Suppressor macrophage treated with lipopolysaccharide for 4 hours (primary cell): ENCODE results near the gene METRN.
"Not testable (repeated sequence)": the region's sequence is repeated elsewhere in the genome, so short reads cannot be mapped to it uniquely, and the experiment has no call there.

Experiments used
- DNase-seq: peaks from one replicate; pipeline ENCODE4 v3.0.0-alpha.2; 2020

METRN gene

DNA sequence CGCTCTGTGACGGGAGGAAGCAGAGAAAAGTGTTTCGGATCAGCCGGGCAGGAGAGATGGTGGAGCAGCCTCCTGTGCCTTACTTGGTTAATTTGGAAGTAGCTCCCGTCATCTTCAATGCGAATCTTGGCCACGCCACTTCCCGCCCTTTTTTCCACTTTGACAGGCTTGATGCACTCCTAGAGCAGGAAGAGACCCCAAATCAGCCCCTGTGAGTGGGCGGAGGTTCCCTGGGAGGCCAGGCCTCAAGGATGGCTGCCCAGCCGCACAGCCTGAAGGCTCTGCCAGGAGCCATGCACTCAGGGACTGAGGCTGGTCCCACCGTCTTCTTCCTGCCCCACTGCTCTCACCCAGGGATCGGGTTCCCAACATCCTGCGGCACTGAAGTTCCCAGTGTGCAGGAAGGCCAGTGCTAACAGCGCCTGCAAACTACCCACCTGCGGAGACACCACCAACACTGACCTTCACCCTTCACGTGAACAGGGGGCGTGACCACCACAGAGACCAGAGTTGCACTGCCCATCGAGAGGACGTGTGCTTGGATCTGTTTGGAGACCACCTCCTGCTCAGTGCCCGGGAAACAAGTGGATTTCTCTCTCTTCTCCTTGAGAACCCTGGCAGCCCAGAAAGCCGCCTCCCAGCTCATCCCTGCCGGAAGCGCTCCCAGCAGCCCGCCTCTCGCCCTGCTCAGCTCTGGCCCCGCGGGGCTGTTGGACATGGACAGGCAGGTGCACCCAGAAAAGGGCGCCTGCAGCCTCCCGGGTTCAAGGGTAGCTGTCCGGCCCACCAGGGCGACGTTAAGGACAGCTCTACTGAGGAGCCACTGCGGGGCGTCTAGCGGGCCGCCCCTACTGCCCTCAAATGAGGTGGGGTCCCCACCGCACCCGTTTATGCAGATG is 24.9 kb downstream of the METRN start:
- DNase-seq: no peak

DNA sequence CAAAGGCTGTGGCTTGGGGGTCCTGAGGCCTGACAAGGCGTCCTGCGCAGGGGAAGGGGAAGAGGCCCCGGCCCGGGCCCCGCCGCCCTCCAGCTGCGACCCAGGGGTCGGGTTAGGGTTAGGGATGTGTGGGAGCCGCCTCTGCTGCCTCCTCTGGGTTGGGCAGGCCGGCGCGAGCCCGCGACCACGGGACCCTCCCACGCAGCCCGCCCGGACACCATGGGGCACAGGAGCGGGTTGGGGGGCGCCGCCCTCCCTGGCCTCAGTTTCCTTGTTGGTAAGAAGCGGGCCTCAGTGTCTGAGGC is 25.5 kb downstream of the METRN start:
- DNase-seq: no peak

DNA sequence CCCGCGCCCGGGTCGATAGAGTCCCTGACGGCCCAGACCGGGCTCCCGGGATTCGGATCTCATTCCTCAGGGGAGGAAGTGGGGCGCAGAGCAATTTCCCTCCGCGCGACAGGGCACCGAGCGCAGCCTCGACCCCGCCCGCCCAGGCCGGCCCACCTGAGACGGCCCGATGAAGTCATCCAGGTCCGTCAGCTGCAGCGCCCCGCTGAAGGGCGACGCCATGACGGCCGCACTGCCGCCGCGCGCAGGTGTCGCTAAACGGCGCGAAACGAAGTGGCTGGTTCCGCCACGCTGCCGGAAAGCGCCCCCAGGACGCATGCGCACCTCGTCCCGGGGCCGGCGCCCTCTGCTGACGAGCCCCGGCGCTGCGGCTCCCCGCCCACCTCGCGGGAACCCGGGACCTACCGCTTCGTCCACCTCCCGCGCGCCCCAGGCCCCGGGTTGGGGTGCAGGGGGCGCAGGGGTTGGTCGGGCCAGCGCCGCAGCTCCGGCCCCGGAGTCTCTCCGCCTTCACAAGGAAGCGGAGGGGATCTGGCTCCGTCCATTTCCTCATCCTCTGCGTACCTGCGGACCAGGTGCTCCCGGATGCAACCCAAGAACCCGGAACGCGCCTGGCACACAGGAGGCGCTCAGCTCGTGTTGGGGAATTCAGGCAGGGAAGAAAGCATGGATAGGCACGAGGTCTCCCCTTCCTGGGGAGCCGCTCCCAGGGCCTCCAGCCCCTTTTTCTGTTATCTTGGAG is 26.0 kb downstream of the METRN start, which contains the start of gene CIAO3:
Gene CIAO3, minus strand, starts transcription at position 234 of the 742 bp plus-strand sequence. Its CDS starts 12 bp downstream, at position 222.
- DNase-seq: peak; percentile 94

GRCh38 chr16:741986-742629 is 27.2 kb downstream of the METRN start:
- no peak for DNase-seq

- not testable (repeated sequence) for DNase-seq
These were observed 28.0 kb downstream of the METRN start for GRCh38 chr16:742894-743293.

GRCh38 chr16:743794-744500 is 29.0 kb downstream of the METRN start:
- no peak for DNase-seq

- no peak for DNase-seq
These were observed 30.8 kb downstream of the METRN start for GRCh38 chr16:745739-746138.

DNA sequence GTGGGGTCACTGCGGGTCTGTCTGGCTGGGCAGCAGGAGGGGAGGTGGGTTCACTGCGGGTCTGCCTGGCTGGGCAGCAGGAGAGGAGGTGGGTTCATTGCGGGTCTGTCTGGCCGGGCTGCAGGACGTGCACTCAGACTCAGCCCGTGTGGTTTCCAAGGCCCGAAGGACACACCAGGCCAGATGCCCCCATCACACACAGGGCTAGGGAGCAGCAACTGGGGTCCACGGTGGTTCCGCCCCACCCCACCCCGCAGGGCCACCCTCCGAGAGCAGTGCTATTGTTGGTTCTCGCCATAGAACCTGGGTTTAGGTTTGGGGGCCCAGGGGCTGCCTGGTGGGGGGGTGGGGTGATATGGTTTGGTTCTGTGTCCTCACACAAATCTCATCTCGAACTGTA is 31.7 kb downstream of the METRN start:
- DNase-seq: no peak

DNA sequence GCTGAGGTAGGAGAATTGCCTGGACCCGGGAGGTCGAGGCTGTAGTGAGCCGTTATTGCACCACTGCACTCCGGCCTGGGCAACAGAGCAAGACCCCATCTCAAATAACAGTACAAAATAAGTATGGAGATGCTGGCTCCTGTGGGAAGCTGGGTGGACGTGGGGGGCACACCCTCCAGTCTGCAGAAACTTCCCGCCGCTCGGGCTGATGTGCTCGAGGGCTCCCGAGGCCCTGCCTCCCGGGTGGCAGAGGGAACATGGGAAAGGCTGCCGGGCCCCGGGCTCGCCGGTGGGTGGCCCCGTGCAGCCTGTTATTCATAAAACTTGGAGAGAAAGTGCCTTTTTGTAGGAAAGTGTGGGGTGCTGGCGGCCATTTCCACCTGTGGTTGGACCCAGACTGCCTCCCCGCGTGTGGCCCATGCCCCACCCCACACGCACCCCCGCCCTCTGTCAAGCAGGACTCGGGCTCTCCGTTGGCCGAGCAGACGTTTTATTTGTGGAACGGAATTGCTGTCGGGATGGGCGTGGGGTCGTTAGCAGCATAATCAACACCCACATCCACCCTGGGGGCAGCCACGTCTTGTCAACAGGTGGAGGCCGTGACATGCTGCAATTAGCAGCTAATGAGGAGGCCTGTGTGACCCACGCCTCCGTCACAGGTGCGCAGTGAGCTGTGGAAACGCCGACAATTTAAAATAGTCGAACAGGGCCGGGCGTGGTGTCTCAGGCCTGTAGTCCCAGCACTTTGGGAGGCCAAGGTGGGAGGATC is 33.2 kb downstream of the METRN start:
- DNase-seq: no peak

DNA sequence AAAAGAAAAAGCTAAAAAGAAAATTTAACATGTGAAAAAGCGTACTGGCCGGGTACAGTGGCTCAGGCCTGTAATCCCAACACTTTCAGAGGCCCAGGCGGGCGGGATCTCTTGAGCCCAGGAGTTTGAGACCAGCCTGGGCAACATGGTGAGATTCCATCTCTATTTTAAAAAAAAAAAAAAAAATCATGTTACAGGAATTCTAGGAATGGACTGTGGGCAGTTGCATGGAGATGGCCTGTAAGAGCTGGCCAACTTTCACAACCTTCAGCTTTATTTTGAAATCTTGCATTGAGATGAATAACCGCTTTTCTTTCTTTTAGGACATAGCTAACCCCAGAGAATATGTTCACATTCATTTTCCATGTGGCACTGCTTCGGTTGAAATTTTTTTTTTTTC is 34.1 kb downstream of the METRN start:
- no peak for DNase-seq

DNA sequence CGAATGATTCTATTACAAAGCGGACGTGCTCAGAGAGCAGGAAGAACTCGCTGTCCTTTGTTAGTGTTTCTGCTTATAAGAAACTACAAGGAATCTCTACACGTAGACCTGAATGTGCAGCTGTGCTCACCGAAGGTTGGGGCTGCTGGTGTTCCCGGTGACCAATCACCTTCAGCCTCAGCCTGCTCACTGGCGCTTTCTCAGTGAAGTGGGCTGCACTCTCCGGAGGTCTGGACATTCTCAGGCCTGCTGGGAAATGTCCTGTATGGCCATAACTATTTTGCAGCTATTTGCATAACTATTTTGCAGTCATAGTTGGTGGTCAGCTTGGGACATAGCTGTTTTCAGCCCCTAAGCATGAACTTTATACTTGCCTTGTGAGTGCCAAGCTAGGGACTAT is 35.6 kb downstream of the METRN start:
- DNase-seq: no peak

- DNase-seq: no peak
These were observed 36.5 kb downstream of the METRN start for GRCh38 chr16:751152-752006.

GRCh38 chr16:752007-752312 is 37.0 kb downstream of the METRN start:
- DNase-seq: no peak

DNA sequence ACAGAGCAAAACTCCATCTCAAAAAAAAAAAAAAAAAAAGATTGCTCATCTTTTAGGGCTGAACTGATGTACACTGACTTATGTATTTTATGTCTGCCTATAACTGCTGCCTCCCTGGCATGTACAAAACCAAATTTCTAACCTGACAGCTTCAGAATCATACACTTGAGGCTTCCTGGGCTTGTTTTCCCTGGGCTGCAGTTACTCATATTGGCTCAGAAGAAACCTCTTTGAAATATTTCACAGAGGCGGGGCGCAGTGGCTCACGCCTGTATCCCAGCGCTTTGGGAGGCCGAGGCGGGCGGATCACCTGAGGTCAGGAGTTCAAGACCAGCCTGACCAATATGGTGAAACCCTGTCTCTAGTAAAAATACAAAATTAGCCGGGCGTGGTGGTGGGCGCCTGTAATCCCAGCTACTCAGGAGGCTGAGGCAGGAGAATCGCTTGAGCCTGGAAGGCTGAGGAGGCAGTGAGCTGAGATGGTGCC is 39.2 kb downstream of the METRN start:
- not testable (repeated sequence) for DNase-seq

DNA sequence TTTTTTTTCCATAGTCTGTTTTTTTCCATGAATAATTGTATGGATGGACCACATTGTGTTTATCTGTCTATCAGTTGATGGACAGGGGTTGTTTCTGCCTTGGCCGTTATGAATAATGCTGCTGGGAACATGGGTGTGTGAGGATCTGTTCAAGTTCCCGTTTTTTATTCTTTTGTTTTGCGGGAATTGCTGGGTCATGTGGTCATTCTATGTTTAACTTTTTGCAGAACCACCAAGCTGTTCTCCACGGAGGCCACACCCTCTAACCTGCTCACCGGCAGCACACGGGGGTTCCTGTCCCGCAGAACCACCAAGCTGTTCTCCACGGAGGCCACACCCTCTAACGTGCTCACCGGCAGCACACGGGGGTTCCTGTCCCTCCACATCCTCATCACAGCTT is 39.7 kb downstream of the METRN start:
- DNase-seq: peak; percentile 73

DNA sequence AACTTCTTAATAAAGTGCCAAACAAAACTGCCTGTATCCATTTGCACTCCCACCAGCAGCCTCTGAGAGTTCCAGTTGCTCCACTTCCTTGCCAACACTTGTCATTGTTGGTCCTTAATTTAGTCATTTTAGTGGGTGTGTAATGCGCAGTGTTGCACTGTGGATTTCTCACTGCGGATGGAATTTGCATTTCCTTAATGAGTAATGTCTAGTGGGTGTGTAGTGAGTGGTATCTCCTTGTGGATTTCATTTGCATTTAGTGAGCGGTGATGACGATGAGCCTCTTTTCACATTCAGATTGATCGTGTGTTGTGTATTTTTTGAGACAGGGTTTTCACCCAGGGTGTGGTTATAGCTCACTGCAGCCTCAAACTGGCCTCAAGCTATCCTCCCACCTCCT is 41.5 kb downstream of the METRN start:
- peak; percentile 24 for DNase-seq

- DNase-seq: no peak
These were observed 44.4 kb downstream of the METRN start for GRCh38 chr16:759110-759910.

GRCh38 chr16:760065-760464 is 45.1 kb downstream of the METRN start:
- DNase-seq: no peak

GRCh38 chr16:760545-761343 is 45.8 kb downstream of the METRN start, which contains the start of gene MSLN:
TSS of gene MSLN (plus strand) at chr16:760734. CDS start at chr16:762681, 1,947 bp downstream.
- no peak for DNase-seq
